Right forelimb (tissue), 1 donor: Measurements from ENCODE around the gene MIPEP.
"Not testable (repeated sequence)": the region's sequence is repeated elsewhere in the genome, so short reads cannot be mapped to it uniquely, and the experiment has no call there.

Experiments used
- DNase-seq: peaks from one replicate; pipeline ENCODE4 v3.0.0-alpha.2; 2018

Gene MIPEP

DNA sequence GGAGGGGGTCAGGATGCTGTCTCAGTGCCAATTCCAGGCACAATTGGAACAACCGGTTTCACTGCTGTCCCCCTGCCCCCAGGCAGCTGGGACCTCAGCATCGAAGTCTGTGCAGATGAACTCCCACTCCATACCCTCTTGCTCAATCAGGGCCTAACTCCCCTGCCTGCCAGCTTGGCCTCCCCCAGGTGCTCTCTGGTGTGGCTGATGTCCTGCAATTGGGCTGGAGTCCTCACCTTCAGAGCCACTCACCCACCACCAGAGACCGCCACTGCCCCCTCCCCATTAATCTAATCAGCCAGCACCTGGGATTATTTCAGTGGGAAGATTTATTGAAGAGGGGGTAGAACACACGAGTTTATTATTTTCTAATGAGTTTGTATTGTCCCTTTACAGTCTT lies 118.8 kb downstream of the MIPEP start:
- no peak for DNase-seq

DNA sequence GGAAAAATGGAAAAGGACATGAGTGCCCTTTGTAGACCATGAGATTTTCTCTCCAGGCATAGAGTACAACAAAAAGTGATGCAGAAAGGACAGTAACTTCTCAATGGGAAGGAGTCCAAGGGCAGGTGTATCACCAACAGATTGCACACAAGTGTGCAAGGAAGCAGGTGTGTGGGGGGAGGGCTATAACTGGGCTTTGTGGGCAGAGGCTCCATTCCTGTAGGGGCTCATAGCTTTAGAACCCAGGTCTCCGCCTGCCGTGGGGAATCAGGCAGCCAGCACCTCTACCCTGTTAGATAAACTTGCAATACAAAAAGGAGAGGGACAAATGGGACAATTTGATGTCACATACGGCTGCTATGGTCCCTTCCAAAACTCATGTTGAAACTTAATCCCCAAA lies 119.8 kb downstream of the MIPEP start:
- no peak for DNase-seq

DNA sequence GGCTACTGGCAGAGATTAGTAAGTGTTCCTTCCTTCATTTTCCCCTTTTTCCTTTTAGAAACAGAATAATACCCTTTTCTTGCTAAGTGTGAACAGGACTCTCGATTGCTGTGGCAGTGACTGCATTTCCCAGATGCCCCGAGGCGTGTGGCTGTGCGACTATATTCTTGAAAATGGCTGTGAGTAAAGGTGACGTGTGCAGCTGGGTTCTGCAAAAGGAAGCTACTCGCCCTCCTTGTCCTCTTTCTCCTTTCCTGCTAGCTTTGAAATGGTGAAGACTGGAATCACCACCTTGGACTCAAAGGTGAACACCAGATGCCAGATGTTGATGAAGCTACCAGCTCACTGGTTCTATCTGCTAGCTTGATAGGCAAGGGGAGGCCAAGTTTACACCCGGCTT lies 121.4 kb downstream of the MIPEP start:
- DNase-seq, result no peak

DNA sequence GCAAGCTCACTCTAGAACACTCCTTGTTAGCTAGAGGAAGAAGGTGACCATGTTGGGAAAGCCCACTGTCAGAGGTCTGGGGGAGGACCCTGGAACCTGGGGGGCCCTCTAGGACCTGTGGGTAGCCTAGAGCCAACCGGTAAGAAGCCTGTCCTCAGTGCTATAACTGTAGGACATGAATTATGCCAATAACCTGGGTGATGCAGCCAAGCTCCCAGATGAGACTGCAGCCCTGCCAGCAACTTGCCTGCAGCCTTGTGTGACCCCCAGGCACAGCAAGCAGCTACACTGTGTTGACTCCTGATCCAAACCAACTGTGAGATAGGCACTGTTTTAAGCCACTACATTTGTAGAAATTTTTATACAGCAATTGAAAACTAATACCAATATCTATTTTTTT lies 122.3 kb downstream of the MIPEP start:
- no peak for DNase-seq

DNA sequence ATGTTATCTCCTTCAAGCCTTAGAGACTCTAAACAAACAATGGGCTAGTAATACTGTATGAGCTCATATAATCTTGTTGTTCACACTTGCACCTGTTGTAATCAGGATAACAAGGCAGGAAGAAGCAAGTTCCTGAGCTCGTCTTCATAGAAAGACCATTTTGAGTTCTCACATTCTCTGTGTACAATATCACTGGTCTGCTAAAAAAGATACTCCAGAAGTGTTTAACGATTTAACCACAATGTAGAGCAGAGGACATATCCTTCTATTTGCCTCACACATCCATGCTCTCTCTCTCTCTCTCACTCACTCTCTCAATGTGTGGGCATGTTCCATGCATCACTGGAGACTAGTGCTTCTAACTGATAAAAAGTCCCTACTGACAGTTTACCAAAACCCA lies 122.9 kb downstream of the MIPEP start:
- no peak for DNase-seq

DNA sequence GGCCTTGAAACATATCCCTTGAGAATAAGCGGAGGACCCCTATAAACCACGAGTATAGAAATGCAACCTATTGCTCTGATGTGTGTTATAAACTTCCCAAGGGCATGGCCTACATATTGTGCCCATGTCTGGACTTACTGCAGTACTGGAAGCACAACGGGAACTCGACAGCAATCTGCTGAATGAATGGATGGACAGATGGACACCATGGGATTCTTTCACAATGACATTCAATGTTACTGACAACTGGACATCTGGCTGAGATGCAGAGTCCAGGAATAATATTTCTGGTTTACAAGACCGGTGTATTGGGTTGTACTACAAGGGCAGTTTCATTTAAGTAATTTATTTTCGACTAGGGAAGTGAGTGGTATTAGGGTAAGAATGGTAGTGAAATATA lies 123.7 kb downstream of the MIPEP start:
- no peak for DNase-seq

DNA sequence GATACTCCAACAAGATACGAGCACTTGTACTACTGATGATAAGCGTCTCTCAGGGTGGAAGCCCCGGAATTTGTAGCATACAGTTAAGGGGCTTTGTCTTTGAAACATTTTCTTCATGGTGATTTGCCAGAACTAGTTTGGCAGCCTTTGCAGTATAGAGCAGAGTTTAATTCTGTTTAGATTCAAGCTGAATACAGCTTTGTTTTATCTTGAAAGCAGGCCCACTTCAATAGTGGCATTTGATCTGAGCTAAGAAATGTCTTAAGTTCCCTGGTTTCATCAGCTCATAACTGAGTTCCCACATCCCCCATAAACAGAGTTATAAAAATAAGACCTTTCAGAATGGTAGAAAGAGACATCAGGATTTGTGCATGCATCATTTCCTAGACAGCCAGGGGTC lies 125.9 kb downstream of the MIPEP start:
- DNase-seq, result no peak

DNA sequence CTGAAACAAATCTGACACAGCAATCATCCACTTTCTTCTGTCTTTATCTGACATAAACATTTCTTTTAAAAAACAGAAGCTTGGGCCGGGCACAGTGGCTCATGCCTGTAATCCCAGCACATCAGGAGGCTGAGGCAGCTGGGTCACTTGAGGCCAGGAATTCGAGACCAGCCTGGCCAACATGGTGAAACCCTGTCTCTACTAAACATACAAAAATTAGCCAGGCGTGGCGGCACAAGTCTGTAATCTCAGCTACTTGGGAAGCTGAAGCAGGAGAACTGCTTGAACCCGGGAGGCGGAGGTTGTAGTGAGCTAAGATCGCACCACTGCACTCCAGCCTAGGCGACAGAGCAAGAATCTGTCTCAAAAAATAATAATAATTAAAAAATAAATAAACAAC lies 127.4 kb downstream of the MIPEP start:
- DNase-seq, result not testable (repeated sequence)

DNA sequence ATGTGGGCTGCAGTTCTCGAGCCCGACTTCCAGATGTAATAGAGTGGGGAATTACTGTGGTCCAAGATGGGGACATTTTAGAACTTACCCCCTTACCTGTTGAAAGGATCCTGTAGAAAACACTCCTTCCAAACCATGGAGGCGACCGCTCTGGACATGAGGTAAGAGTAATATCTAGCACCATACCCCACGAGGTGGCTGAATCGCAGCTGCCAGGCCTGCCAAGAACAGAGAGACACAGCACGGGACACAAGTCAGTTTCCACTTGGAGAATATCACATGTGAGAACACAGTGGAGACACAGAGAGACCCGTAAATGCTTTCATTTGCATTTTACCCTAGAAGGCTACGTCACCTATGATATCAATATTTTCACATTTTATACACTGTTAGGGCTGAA lies 129.2 kb downstream of the MIPEP start:
- no peak for DNase-seq

DNA sequence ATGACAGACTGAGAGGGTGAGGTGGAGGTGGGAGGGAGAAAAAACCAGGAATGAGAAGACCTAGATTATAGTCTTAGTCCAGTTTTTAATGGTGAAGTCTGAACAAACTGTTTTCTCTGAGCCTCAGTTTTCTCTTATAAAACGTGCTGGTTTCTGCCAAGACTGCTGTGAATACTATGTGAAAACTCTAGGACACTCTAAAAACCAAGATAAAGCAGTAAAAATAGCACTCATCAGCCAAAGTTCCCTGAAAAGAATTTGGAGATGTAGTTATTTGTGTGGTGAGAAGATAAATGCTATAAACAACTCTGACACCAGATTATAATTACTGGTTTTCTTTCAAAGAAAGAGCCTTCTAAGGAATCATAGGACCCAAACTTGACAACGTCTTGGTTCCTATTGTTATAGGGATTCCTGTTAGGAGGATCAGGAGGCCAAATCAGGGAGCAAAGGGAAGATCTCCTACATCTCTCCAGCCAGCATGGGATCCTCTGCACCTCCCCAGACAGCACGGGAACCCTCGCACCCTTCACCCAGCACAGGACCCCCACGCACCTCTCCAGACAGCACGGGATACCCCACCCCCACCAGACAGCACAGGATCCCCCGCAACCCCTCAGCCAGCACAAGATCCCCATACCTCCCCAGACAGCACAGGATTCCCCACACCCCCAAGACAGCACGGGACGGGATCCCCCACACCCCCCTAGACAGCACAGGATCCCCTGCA lies 130.2 kb downstream of the MIPEP start:
- no peak for DNase-seq

DNA sequence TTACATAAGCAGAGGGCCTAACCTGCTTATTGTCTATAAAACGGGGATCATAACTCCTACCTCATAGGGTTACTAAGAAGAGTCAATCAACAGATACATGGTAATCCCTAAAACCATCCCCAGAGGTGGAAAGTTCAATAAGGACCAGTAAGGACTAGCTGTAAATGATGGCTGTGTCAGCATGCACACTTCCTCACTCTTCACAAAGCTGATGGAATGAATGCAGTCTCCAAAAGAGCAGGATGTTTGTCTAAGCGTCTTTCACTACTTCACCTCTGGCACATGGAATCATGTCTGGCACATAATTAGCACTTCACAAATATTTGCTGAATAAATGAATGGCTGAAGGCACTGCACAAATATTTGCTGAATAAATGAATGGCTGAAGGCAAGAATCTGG lies 134.2 kb downstream of the MIPEP start:
- DNase-seq, result no peak

DNA sequence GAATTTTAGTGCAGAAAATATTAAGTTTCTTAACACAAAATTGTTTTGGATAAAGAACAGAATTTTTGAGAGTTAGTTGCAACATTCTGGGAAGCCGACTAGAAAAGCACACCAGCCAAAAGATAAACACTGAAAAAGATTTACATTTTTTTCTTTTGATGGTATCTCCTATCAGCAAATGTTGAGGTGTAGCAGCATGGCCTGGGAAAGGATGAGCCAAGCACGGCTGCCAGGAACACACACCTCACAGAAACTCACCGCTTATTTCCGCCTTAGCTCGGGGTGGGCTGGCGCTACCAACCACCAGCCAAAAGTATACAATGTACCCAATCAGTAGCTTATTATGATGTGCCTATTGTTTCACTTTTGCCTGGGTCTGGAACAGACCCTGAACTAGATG lies 134.7 kb downstream of the MIPEP start:
- no peak for DNase-seq

DNA sequence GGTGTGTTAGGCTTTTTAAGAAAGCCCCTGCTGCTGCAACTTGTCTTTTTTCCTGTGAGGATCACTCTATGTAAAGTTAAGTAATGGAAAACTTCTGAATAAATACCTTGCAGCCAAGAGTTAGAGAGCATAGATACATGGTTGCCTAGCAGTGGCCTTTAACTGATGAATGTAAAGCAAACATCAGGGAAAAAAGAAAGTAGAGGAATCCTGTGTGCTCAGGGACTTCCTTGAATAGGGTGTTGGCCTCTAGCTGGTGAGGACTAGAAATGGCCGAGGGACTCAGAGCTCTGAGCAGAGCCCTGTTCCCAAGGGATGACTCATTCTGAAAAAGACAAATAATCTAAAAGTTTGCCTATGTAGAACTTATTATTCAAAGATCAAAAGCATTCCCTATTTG lies 135.7 kb downstream of the MIPEP start:
- no peak for DNase-seq

DNA sequence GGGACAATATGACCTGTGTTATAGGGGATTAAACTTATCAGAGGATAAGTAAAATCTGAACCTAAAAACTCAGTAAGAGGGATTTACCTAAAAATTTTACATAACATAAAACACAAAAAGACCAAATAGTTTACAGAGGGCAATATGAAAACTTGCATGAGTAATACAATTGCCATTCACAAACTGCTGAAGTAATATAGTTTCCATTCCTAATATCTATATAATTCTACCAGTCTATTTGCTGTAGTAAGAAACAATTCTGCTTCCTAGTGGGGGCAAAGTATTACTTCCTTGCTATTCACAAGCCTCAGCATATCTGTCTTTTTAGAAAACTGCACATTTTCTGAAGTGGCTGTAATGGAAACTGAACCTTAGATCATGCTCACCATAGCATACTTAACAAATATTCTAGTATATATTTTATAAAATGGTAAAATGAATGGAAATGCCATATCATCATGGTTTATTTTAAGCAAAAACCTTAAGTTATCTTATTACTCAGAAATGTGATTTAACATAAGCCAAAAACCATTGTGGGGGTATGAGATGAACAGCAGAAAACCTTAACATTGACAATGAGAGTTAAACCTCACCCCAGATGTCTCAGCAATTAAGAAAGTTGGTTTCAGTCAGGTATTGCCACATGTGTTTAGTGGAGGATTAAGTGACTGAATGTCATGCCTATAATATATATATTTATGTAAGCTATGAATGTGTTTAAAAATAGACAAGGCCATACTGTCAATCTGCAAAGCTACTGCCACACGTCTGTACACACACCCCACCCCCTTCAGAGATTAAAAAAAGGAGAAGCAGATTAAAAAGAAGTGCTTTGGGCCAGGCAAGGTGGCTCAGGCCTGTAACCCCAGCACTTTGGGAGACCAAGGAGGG lies 136.8 kb downstream of the MIPEP start:
- DNase-seq, result no peak

DNA sequence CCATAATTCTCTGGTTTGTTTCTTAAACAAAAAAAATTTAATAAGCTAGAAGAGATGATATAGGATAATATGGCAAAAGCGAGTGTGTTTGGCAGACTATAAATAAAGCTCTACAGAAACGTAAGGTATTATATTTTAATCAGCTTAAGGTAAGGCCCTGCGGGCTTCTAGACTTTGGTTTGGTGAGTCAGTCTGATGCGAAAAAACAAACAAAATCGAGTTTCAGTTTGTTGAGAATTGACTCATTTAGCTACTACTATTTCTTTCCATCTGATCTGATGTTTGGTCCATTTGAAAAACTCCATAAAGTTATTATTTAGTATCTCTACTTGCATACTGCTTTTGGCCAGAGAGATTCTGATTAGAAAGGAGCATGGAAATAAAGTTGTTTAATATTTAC lies 138.0 kb downstream of the MIPEP start:
- DNase-seq, result no peak

DNA sequence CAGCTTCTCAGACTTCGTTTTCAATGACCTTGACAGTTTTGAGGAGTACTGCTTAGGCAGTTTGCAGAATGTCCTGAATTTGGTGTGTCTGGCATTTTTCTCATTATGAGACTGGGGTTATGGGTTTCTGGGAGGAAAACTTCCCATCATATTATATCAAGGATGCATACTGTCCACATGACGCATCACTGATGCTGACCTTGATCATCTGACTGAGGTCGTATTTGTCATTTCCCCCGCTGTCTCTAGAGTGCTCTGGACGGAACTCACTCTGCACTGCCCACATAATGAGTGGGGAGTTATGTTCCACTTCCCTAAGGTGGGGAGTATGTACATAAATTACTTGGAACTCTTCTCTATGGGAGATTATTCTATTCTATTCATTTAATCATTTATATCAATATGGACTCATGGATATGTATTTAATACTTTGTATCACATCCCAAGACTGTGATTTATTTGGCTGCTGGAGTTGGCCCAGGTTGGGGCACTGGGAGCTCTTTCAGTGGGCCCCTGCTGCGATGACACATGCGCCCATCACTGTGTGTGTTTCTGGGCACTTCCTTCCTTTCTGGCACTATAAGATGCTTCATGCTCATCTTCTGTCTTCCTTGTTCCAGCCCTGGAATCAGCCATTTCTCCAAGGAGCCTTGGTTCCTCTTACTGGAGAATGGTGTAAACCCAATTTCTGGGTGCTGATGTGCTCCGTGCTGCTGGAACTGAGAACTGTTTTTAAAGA lies 138.6 kb downstream of the MIPEP start:
- no peak for DNase-seq

DNA sequence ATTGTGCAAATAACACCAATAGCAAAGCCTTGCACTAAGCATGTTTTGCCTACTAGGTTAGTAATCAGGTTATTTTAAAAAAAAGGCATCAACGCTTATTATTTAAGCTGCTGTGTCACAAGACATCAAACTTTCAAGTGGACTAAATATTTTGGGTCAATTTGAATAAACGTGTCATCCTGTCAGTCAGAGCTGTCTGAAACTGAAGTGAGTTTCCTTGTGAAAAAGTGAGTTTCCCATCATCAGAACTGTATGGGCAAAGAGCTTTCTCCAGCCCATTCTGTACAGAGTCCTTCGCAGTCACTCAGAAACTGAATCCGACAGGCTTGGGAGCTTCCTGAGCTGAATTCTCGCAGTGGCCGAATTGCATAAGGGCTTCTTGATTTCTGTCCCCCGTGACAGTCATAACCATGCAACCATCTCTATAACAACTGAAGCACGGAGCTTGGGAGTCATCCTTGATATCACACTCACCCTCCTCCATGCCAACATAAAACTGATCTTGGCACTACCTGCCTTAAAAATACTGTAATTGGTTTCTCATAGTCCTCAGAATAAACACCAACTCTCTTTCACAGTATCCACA lies 139.8 kb downstream of the MIPEP start:
- DNase-seq, result no peak

DNA sequence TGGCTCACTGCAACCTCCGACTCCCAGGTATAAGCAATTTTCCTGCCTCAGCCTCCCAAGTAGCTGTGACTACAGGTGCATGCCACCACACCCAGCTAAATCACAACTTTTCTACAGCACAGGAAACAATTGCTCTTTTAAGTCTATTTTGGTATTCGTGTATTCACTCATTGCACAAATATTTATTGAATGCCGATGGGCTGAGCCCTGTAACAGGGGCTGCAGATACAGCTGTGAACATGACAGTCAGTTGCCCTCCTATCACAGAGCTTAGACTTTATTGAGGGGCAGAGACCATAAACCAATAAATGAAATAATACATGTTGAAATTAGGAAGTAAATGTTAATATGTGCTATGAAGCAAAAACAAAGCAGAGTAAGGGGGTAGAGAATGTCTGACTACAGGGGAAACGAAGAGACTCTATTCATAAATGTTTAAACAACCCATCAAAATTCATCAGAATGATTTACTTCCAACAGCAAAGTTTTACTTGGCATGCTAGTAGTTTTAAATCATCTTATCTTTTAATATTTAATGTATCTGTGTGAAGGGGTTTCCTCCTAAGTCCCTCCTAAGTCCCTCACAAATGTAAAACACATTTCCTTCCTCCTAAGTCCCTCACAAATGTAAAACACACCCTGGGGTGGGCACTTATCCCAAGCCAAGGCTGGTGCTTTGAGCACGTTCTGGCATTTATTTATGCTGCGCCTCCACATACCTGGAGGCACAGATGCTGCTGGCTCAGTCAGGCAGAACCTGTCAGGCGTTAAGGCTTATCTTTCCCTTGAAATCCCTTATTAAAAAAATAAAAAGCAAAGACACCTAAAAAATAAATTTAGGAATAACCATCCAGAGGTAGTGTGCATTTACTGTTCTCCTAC lies 140.8 kb downstream of the MIPEP start:
- no peak for DNase-seq

DNA sequence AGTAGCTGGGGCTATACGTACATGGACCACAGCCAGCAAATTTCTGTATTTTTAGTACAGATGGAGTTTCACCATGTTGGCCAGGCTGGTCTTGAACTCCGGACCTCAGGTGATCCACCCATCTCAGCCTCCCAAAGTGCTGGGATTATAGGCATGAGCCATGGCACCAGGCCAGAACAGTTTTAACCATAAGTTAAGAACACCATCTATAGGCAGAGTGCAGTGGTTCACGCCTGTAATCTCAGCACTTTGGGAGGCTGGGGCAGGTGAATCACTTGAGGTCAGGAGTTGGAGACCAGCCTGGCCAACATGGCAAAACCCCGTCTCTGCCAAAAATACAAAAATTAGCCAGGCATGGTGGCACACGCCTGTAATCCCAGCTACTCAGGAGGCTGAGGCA lies 143.1 kb downstream of the MIPEP start:
- DNase-seq, result not testable (repeated sequence)

DNA sequence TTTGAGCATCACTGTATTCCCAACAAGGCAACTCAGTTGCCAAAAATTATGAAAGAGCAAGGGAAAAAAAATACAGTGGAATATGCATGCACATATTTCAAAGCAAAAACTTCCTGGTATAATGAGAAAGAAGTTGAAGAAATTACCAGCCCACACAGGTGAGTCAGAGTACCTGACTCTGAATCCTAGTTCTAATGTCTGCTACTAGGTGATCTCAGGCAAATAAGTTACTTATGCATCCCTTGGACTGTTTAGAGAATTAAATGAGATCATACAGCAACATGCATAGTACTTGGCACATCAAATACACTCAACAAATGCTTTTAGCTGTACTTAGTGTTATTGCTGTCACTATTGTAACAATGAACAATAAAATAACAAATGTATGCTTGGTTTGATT lies 144.9 kb downstream of the MIPEP start:
- no peak for DNase-seq

DNA sequence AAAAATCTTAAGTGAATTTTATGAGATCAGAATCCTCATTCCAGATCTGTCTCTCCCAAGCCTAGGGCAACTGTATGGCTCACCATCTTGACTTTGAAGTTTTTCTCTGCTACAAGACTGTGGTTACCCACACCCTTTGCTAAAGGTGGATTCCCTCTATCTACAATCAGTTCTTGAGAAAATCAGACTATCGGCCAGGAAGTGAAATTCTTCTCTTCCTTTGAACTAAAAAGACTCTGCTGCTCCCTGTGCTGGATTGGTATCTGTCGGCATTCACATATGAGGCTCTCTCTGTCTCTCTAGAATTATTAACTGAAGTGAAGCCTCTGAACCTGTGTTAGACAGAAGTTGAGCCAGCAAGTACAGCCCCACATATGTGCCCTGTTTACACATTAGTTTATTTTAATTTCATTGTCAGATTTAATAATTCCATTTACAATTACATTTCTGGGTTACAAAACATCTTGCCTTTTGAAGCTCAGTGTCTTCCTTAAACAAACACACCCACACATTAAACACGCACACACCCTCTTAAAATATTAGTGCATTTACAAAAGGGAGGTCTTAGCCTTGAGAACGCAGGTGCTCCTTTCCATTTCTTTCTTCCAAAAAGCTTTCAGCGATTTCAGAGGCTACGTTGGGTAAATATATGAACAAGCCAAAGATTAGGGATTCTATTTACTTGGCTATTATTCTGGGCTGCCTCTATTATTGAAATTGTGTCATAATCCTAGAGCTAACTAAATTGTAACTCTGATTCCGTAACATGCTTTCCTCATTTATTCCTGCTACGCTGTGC lies 145.7 kb downstream of the MIPEP start:
- DNase-seq, result no peak
